ENCODE measurements around the gene FXYD2. TPM values are rescaled to one million over a fixed set of nuclear protein-coding genes. Genes with fewer than 3 reads are reported as not detected.

Gene FXYD2
- total and polyA plus RNA-seq, 9 of the 15 experiments (the other 6 are each of a cell fraction or from before 2014, with no cell fraction given), result not detected

DNA sequence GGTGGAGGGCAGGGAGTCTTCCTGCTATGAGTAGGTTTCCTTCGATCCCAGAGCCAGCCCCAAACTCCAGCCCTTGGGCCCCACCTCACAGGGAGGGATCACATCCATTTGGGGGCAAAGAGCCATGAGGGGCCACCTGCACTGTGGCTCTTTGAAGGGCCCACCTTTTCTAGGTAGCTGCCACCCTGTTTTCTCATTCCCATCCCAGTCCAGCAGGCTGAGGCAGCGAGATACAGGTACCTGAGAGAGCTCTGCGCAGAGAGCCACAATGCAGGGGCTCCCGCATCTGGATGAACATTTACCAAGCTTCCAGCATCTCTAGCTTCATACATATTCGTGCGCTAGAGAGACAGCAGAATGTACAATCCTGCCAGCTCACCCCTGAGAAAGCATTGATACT, 35.6 kb upstream of the FXYD2 start:
- Histone ChIP-seq H4K20me1 (replicated peaks; ENCODE audit: control insufficient read depth, insufficient read depth, low read length) (0 out of 2 replicates have a peak, but pooled peaks cover 3% of the 10 kb centered on the region), H3K9me3 (replicated peaks; ENCODE audit: control insufficient read depth, insufficient read depth, low read depth, low read length) (no peaks in the 10 kb centered on the region), H3K4me2 (ENCODE audit: insufficient read depth, low read length) (no peak overlapping the region), H3K9me1 (ENCODE audit: control insufficient read depth, insufficient read depth, low read length) (no peaks in the 10 kb centered on the region), H2AFZ (ENCODE audit: low read depth, low read length) (no peak overlapping the region), H3K9ac (ENCODE audit: insufficient read depth in 1 of 2, low read depth in 2 of 2, low read length in 2 of 2) (no peak overlapping the region), H3K4me1 (replicated peaks in 1 of 2; ENCODE audit: control insufficient read depth in 2 of 2, insufficient read depth in 2 of 2, low read length in 2 of 2) (no peaks in the 10 kb centered on the region), H3K27ac (ENCODE audit: extremely low read depth, low read depth, low read length) (no peak overlapping the region), H3K79me2 (ENCODE audit: control insufficient read depth, insufficient read depth, low read length) (no peaks in the 10 kb centered on the region), H3K27me3 (ENCODE audit: control insufficient read depth in 2 of 2, insufficient read depth in 2 of 2, low read length in 2 of 2) (peaks cover 19 to 58% of the 10 kb centered on the region in 2 experiments; a peak in 4 of 5 replicates), H3K4me3 (no peak overlapping the region), H3K36me3 (ENCODE audit: control insufficient read depth, insufficient read depth, low read length) (no peaks in the 10 kb centered on the region)
- in situ Hi-C loops (cut with MboI) (no loop called here), intact Hi-C loops (cut with micrococcal nuclease) (no loop called here)
- FAIRE-seq (no peak), DNase-seq (ENCODE audit: extremely low read depth in 1 of 4, low spot score in 3 of 4) (no peak), ATAC-seq (no peak)
- no TSS peak for BruUV-seq (replicated peaks)
- ChIA-PET POLR2A (interaction anchor here (0.7 to 1.8 kb wide), 3 partner anchors 8 to 11 kb away, joined by 3 to 7 read pairs (median 4); no protein-coding TSS in a partner anchor), CTCF (ENCODE audit: low intra/inter-chr PET ratio) (no interaction called here)
- whole genome bisulfite sequencing (ENCODE audit: insufficient coverage, low coverage, missing lambda C conversion rate), result 12% methylated on average over 6 of the region's 6 CpGs
- no peak for TF ChIP-seq ZNF354B (CRISPR knock-in tag; IDR thresholded peaks at IDR 0.05)
- TF ChIP-seq ZNF77 (CRISPR knock-in tag; IDR thresholded peaks at IDR 0.05), result no peak
- no peak for TF ChIP-seq ETV1 (tag; conservative IDR thresholded peaks at IDR 0.05; ENCODE audit: low read depth)
- TF ChIP-seq NUFIP1 (IDR thresholded peaks at IDR 0.05; ENCODE audit: partially characterized antibody), result no peak
- TF ChIP-seq, protein P1, sequence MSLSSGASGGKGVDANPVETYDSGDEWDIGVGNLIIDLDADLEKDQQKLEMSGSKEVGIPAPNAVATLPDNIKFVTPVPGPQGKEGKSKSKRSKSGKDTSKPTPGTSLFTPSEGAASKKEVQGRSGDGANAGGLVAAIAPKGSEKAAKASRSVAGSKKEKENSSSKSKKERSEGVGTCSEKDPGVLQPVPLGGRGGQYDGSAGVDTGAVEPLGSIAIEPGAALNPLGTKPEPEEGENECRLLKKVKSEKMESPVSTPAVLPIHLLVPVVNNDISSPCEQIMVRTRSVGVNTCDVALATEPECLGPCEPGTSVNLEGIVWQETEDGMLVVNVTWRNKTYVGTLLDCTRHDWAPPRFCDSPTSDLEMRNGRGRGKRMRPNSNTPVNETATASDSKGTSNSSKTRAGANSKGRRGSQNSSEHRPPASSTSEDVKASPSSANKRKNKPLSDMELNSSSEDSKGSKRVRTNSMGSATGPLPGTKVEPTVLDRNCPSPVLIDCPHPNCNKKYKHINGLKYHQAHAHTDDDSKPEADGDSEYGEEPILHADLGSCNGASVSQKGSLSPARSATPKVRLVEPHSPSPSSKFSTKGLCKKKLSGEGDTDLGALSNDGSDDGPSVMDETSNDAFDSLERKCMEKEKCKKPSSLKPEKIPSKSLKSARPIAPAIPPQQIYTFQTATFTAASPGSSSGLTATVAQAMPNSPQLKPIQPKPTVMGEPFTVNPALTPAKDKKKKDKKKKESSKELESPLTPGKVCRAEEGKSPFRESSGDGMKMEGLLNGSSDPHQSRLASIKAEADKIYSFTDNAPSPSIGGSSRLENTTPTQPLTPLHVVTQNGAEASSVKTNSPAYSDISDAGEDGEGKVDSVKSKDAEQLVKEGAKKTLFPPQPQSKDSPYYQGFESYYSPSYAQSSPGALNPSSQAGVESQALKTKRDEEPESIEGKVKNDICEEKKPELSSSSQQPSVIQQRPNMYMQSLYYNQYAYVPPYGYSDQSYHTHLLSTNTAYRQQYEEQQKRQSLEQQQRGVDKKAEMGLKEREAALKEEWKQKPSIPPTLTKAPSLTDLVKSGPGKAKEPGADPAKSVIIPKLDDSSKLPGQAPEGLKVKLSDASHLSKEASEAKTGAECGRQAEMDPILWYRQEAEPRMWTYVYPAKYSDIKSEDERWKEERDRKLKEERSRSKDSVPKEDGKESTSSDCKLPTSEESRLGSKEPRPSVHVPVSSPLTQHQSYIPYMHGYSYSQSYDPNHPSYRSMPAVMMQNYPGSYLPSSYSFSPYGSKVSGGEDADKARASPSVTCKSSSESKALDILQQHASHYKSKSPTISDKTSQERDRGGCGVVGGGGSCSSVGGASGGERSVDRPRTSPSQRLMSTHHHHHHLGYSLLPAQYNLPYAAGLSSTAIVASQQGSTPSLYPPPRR (CRISPR knock-in tag; IDR thresholded peaks at IDR 0.05; ENCODE audit: borderline replicate concordance), result no peak
- no peak for TF ChIP-seq FOXK1 (CRISPR knock-in tag; IDR thresholded peaks at IDR 0.05; ENCODE audit: borderline replicate concordance)
